WTC11 (cell line): ENCODE data around the gene KDM4B. TPM values are rescaled to one million over a fixed set of nuclear protein-coding genes. Genes with fewer than 3 reads are reported as not detected.

Experiments
- ATAC-seq: fragments of 200-7000 bp; cut with Tn5 transposase; 2 replicates; pipeline ENCODE4 v1.10.0; 2021; ENCODE audit warnings: mild to moderate bottlenecking, moderate library complexity
- CTCF ChIA-PET: fragments of 300-600 bp; sonication (Branson Sonifier 250); formaldehyde crosslinking; loops from one replicate; lab custom pipeline; 2021; ENCODE audit warnings: antibody characterized with exemption; lab: Charles Lee
- POLR2A ChIA-PET: fragments of 350-600 bp; sonication (Branson Sonifier 250); formaldehyde crosslinking; loops from one replicate; lab custom pipeline; 2021; ENCODE audit warnings: antibody characterized with exemption; lab: Charles Lee
- DNase-seq: peaks from one replicate; pipeline ENCODE4 v3.0.0; 2021; ENCODE audit warnings: low spot score
- H3K27ac Mint-ChIP-seq: 2 replicates; pipeline ENCODE4 v1.8.0; 2021; ENCODE audit warnings: mixed read lengths
- H3K27me3 Mint-ChIP-seq: 2 replicates; pipeline ENCODE4 v1.8.0; 2021; ENCODE audit warnings: low read depth, mild to moderate bottlenecking, moderate library complexity, mixed read lengths
- H3K36me3 Mint-ChIP-seq: 2 replicates; pipeline ENCODE4 v1.8.0; 2021; ENCODE audit warnings: mixed read lengths
- H3K4me1 Mint-ChIP-seq: 2 replicates; pipeline ENCODE4 v1.8.0; 2022; ENCODE audit warnings: mixed read lengths
- H3K4me3 Mint-ChIP-seq: 2 replicates; pipeline ENCODE4 v1.8.0; 2021; ENCODE audit warnings: mild to moderate bottlenecking, moderate library complexity, mixed read lengths
- H3K9me3 Mint-ChIP-seq: 2 replicates; pipeline ENCODE4 v1.8.0; 2021; ENCODE audit warnings: mixed read lengths
- CREM ChIP-seq: sonication (generic); formaldehyde crosslinking; IDR thresholded peaks from 2 replicates; pipeline ENCODE4 v1.8.1; 2022; ENCODE audit warnings: mild to moderate bottlenecking, missing genetic modification reagents, moderate library complexity
- ELF4 ChIP-seq: sonication (generic); formaldehyde crosslinking; IDR thresholded peaks from 2 replicates; pipeline ENCODE4 v1.8.1; 2022; ENCODE audit warnings: low read depth, mild to moderate bottlenecking, moderate library complexity, missing genetic modification reagents
- GABPB1 ChIP-seq: sonication (generic); formaldehyde crosslinking; IDR thresholded peaks from 2 replicates; pipeline ENCODE4 v1.8.1; 2023; ENCODE audit warnings: mild to moderate bottlenecking, missing genetic modification reagents
- JAZF1 ChIP-seq: fragments of 250-450 bp; sonication (Bioruptor Pico); IDR thresholded peaks from 2 replicates; pipeline ENCODE4 v1.9.0; 2021; ENCODE audit warnings: moderate library complexity, mild to moderate bottlenecking, inconsistent platforms
- NFATC4 ChIP-seq: fragments of 250-450 bp; sonication (Bioruptor Pico); IDR thresholded peaks from 2 replicates; pipeline ENCODE4 v1.9.0; 2021; ENCODE audit warnings: mild to moderate bottlenecking
- NR1H2 ChIP-seq: sonication (generic); formaldehyde crosslinking; IDR thresholded peaks from 2 replicates; pipeline ENCODE4 v1.9.0; 2021; ENCODE audit warnings: mild to moderate bottlenecking, moderate library complexity, missing genetic modification reagents
- ZNF138 ChIP-seq: sonication (generic); formaldehyde crosslinking; conservative IDR thresholded peaks from 2 replicates; pipeline ENCODE4 v1.8.1; 2022; ENCODE audit warnings: mild to moderate bottlenecking, moderate library complexity, missing genetic modification reagents
- ZNF671 ChIP-seq: fragments of 250-450 bp; sonication (Bioruptor Pico); IDR thresholded peaks from 2 replicates; pipeline ENCODE4 v1.8.0; 2021; ENCODE audit warnings: mild to moderate bottlenecking
- total RNA-seq: library from RNA; stranded (reverse); gene quantifications from 3 replicates; pipeline ENCODE4 v1.2.3, GENCODE V29; 2021
- TF ChIP-seq, protein P1 (sequence below): sonication (generic); formaldehyde crosslinking; IDR thresholded peaks from 2 replicates; pipeline ENCODE4 v1.8.0; 2023; ENCODE audit warnings: missing genetic modification reagents, mild to moderate bottlenecking, borderline replicate concordance
- TF ChIP-seq, protein P2 (sequence below): fragments of 250-450 bp; sonication (Bioruptor Pico); IDR thresholded peaks from 2 replicates; pipeline ENCODE4 v1.9.0; 2021; ENCODE audit warnings: mild to moderate bottlenecking
- TF ChIP-seq, protein P3 (sequence below): sonication (generic); formaldehyde crosslinking; IDR thresholded peaks from 2 replicates; pipeline ENCODE4 v1.8.1; 2022; ENCODE audit warnings: mild to moderate bottlenecking, missing genetic modification reagents, moderate library complexity, borderline replicate concordance
- TF ChIP-seq, protein P4 (sequence below): sonication (generic); formaldehyde crosslinking; IDR thresholded peaks from 2 replicates; pipeline ENCODE4 v1.8.1; 2022; ENCODE audit warnings: low read depth, missing genetic modification reagents, borderline replicate concordance
- TF ChIP-seq, protein P5 (sequence below): sonication (generic); formaldehyde crosslinking; IDR thresholded peaks from 2 replicates; pipeline ENCODE4 v1.8.1; 2023; ENCODE audit warnings: mild to moderate bottlenecking, missing genetic modification reagents
- TF ChIP-seq, protein P6 (sequence below): sonication (generic); formaldehyde crosslinking; IDR thresholded peaks from 2 replicates; pipeline ENCODE4 v1.8.0; 2022; ENCODE audit warnings: mild to moderate bottlenecking, missing genetic modification reagents
- TF ChIP-seq, protein P7 (sequence below): fragments of 250-450 bp; sonication (Bioruptor Pico); IDR thresholded peaks from 2 replicates; pipeline ENCODE4 v1.9.0; 2021; ENCODE audit warnings: moderate library complexity, mild to moderate bottlenecking, inconsistent platforms, borderline replicate concordance

The KDM4B gene
- total RNA-seq, 1 experiment from 2014 or later: 43.2 TPM

DNA sequence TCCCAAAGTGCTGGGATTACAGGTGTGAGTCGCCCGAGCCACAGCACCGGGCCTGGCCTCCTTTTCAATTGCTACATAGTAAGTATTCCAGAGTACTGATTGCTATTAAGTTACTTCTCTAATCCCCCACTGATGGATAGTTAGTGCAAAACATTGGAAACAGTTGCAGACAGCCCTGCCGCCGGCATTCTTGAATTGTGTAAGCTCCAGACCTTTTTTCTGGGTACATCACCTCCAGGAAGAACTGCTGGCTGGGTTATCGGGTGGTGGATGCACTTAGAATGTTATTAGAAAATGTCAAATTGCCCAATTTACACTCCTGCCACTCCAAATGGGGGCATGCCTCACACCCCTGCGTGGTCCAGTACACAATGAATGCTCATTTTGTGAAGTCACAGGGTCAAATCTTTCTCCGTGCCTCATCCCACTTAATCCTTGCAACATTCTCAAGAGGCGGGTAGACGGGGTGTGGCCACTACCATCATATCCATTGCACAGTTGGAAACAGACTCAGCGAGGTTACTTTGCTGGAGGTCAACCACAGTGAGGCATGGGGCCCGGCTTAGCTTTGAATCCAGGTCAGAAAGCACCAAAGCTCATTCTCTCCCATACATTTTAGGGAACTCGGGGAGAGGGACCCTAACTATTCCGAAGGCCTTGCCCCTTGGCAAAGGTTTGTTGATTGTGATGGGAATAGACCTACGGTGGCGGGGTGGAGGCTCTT, 1.0 kb upstream of the KDM4B start:
- peaks cover 10% of the 10 kb centered on the region for H3K36me3 Mint-ChIP-seq
- TF ChIP-seq, protein P1, sequence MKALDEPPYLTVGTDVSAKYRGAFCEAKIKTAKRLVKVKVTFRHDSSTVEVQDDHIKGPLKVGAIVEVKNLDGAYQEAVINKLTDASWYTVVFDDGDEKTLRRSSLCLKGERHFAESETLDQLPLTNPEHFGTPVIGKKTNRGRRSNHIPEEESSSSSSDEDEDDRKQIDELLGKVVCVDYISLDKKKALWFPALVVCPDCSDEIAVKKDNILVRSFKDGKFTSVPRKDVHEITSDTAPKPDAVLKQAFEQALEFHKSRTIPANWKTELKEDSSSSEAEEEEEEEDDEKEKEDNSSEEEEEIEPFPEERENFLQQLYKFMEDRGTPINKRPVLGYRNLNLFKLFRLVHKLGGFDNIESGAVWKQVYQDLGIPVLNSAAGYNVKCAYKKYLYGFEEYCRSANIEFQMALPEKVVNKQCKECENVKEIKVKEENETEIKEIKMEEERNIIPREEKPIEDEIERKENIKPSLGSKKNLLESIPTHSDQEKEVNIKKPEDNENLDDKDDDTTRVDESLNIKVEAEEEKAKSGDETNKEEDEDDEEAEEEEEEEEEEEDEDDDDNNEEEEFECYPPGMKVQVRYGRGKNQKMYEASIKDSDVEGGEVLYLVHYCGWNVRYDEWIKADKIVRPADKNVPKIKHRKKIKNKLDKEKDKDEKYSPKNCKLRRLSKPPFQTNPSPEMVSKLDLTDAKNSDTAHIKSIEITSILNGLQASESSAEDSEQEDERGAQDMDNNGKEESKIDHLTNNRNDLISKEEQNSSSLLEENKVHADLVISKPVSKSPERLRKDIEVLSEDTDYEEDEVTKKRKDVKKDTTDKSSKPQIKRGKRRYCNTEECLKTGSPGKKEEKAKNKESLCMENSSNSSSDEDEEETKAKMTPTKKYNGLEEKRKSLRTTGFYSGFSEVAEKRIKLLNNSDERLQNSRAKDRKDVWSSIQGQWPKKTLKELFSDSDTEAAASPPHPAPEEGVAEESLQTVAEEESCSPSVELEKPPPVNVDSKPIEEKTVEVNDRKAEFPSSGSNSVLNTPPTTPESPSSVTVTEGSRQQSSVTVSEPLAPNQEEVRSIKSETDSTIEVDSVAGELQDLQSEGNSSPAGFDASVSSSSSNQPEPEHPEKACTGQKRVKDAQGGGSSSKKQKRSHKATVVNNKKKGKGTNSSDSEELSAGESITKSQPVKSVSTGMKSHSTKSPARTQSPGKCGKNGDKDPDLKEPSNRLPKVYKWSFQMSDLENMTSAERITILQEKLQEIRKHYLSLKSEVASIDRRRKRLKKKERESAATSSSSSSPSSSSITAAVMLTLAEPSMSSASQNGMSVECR: 0 out of 2 replicates have a peak, but pooled peaks have one; percentile 37
- TF ChIP-seq, protein P2, sequence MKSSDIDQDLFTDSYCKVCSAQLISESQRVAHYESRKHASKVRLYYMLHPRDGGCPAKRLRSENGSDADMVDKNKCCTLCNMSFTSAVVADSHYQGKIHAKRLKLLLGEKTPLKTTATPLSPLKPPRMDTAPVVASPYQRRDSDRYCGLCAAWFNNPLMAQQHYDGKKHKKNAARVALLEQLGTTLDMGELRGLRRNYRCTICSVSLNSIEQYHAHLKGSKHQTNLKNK (CRISPR knock-in tag): no peak
- TF ChIP-seq, protein P3, sequence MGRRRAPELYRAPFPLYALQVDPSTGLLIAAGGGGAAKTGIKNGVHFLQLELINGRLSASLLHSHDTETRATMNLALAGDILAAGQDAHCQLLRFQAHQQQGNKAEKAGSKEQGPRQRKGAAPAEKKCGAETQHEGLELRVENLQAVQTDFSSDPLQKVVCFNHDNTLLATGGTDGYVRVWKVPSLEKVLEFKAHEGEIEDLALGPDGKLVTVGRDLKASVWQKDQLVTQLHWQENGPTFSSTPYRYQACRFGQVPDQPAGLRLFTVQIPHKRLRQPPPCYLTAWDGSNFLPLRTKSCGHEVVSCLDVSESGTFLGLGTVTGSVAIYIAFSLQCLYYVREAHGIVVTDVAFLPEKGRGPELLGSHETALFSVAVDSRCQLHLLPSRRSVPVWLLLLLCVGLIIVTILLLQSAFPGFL (CRISPR knock-in tag): no peak
- CTCF ChIA-PET: interaction anchor here (0.7 to 1.3 kb wide), 12 partner anchors 13 to 291 kb away, joined by 3 to 11 read pairs (median 4); partner anchors contain the start of genes FEM1A and PLIN3
- POLR2A ChIA-PET: no interaction called here
- no peak for DNase-seq
- H3K4me3 Mint-ChIP-seq: peak overlapping the region; percentile 75
- no peak for ATAC-seq
- H3K9me3 Mint-ChIP-seq: no peaks in the 10 kb centered on the region; the same call in 1 of the 2 replicates
- H3K27ac Mint-ChIP-seq: peak overlapping the region; percentile 8; the same call in 1 of the 2 replicates
- no peaks in the 10 kb centered on the region for H3K27me3 Mint-ChIP-seq
- peaks cover 40% of the 10 kb centered on the region for H3K4me1 Mint-ChIP-seq

DNA sequence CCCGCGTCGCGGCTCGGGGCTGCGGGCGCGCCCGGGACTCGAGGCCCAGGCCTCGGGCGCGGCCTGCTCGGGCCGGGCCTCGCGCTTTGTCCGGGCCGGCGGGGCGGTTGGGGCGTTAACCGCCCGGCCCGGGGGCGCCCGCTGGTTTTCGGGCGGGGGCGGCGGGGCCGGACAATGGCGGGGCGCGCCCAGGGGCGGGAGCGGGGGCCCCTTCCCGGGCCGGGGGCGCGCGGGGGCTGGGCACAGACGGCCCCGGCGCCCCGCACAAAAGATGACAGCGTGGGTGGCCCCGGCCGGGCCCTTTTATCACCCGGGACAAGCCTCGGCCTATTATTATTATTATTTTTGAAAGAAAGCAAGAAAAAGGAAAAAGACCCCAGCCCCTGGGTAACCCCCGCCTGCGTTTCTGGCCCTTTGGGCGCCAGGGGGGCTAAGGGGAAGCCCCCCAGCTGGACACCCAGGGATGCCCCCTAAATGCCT, 419 bp downstream of the KDM4B start:
- ChIA-PET CTCF (interaction anchor here (0.6 to 2.6 kb wide), 14 partner anchors 27 to 357 kb away, joined by 3 to 23 read pairs (median 6); partner anchors contain the start of genes FEM1A and PLIN3), POLR2A (interaction anchor here (0.5 to 1.0 kb wide), 3 partner anchors 10 to 349 kb away, joined by 3 read pairs; no protein-coding TSS in a partner anchor)
- H3K4me1 Mint-ChIP-seq: peaks cover 42% of the 10 kb centered on the region
- ATAC-seq (no peak), DNase-seq (no peak)
- H3K4me3 Mint-ChIP-seq: peak overlapping the region; percentile 96
- H3K27ac Mint-ChIP-seq: no peak overlapping the region
- TF ChIP-seq, protein P4, sequence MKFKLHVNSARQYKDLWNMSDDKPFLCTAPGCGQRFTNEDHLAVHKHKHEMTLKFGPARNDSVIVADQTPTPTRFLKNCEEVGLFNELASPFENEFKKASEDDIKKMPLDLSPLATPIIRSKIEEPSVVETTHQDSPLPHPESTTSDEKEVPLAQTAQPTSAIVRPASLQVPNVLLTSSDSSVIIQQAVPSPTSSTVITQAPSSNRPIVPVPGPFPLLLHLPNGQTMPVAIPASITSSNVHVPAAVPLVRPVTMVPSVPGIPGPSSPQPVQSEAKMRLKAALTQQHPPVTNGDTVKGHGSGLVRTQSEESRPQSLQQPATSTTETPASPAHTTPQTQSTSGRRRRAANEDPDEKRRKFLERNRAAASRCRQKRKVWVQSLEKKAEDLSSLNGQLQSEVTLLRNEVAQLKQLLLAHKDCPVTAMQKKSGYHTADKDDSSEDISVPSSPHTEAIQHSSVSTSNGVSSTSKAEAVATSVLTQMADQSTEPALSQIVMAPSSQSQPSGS (CRISPR knock-in tag): no peak
- TF ChIP-seq ZNF671 (no peak), CREM (CRISPR knock-in tag) (no peak), JAZF1 (no peak), NFATC4 (no peak), NR1H2 (CRISPR knock-in tag) (no peak), ZNF138 (CRISPR knock-in tag) (no peak), ELF4 (CRISPR knock-in tag) (no peak), GABPB1 (CRISPR knock-in tag) (no peak)
- TF ChIP-seq, protein P5, sequence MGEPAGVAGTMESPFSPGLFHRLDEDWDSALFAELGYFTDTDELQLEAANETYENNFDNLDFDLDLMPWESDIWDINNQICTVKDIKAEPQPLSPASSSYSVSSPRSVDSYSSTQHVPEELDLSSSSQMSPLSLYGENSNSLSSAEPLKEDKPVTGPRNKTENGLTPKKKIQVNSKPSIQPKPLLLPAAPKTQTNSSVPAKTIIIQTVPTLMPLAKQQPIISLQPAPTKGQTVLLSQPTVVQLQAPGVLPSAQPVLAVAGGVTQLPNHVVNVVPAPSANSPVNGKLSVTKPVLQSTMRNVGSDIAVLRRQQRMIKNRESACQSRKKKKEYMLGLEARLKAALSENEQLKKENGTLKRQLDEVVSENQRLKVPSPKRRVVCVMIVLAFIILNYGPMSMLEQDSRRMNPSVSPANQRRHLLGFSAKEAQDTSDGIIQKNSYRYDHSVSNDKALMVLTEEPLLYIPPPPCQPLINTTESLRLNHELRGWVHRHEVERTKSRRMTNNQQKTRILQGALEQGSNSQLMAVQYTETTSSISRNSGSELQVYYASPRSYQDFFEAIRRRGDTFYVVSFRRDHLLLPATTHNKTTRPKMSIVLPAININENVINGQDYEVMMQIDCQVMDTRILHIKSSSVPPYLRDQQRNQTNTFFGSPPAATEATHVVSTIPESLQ (CRISPR knock-in tag): no peak
- TF ChIP-seq, protein P2 (CRISPR knock-in tag): no peak
- TF ChIP-seq, protein P6, sequence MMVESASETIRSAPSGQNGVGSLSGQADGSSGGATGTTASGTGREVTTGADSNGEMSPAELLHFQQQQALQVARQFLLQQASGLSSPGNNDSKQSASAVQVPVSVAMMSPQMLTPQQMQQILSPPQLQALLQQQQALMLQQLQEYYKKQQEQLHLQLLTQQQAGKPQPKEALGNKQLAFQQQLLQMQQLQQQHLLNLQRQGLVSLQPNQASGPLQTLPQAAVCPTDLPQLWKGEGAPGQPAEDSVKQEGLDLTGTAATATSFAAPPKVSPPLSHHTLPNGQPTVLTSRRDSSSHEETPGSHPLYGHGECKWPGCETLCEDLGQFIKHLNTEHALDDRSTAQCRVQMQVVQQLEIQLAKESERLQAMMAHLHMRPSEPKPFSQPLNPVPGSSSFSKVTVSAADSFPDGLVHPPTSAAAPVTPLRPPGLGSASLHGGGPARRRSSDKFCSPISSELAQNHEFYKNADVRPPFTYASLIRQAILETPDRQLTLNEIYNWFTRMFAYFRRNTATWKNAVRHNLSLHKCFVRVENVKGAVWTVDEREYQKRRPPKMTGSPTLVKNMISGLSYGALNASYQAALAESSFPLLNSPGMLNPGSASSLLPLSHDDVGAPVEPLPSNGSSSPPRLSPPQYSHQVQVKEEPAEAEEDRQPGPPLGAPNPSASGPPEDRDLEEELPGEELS: no peak
- TF ChIP-seq, protein P7, sequence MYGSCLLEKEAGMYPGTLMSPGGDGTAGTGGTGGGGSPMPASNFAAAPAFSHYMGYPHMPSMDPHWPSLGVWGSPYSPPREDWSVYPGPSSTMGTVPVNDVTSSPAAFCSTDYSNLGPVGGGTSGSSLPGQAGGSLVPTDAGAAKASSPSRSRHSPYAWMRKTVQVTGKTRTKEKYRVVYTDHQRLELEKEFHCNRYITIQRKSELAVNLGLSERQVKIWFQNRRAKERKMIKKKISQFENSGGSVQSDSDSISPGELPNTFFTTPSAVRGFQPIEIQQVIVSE: no peak
- H3K27me3 Mint-ChIP-seq: no peaks in the 10 kb centered on the region
- H3K9me3 Mint-ChIP-seq: no peaks in the 10 kb centered on the region; the same call in 1 of the 2 replicates
- peaks cover 5% of the 10 kb centered on the region for H3K36me3 Mint-ChIP-seq
